B cell (primary cell): Measurements from ENCODE around the gene SHFL. TPM values are rescaled to one million over a fixed set of nuclear protein-coding genes. Genes with fewer than 3 reads are reported as not detected.

ENCODE experiments used
- ATAC-seq: fragments of 200-7000 bp; cut with Tn5 transposase; one replicate; pipeline ENCODE4 v1.10.0; 2021; ENCODE audit warnings: low read depth, mild to moderate bottlenecking, moderate number of reproducible peaks, moderate library complexity
- CTCF ChIA-PET: fragments of 350-600 bp; sonication (Branson Sonifier 250); formaldehyde crosslinking; loops from one replicate; lab custom pipeline; 2021; ENCODE audit warnings: antibody characterized with exemption, inconsistent platforms; lab: Charles Lee
- POLR2A ChIA-PET: fragments of 350-600 bp; sonication (Branson Sonifier 250); formaldehyde crosslinking; loops from one replicate; lab custom pipeline; 2021; ENCODE audit warnings: antibody characterized with exemption; lab: Charles Lee
- DNase-seq: peaks from one replicate; pipeline ENCODE4 v3.0.0; 2013
- H2AFZ ChIP-seq: 2 replicates; pipeline ENCODE4 v1.6.1; 2012; ENCODE audit warnings: mild to moderate bottlenecking, low read depth, low read length; ENCODE audit not compliant: insufficient read depth, poor library complexity, severe bottlenecking
- H3K27ac ChIP-seq, 2 donors: 1 replicate in 1 of 2; 2 replicates in 1 of 2; pipeline ENCODE4 v1.5.1; 2012 to 2013; ENCODE audit warnings: low read length in 2 of 2, mild to moderate bottlenecking in 2 of 2, moderate library complexity in 1 of 2
- H3K27me3 ChIP-seq, 4 experiments: fragments of 200-600 bp in 1 of 4; sonication (generic) in 1 of 4; replicated peaks in 1 of 4; 1 replicate in 2 of 4; 2 replicates in 2 of 4; pipeline versions ENCODE4 v1.6.1 to v1.7.0; 2013 to 2016; ENCODE audit warnings: low read length in 3 of 4, mild to moderate bottlenecking in 2 of 4, mixed read lengths in 1 of 4, moderate library complexity in 1 of 4; ENCODE audit not compliant: insufficient read depth in 4 of 4, control insufficient read depth in 3 of 4; ENCODE audit errors: control extremely low read depth in 1 of 4
- H3K36me3 ChIP-seq, 2 experiments: replicated peaks in 1 of 2; 1 replicate in 1 of 2; 2 replicates in 1 of 2; pipeline versions ENCODE4 v1.6.1 to v1.7.1; 2013; ENCODE audit warnings: low read length in 1 of 2; ENCODE audit not compliant: insufficient read depth in 2 of 2, control insufficient read depth in 1 of 2; ENCODE audit errors: control extremely low read depth in 1 of 2, extremely low read depth in 1 of 2
- H3K4me1 ChIP-seq, 2 donors: fragments of 200-600 bp in 1 of 2; sonication (generic) in 1 of 2; 1 replicate in 1 of 2; 2 replicates in 1 of 2; pipeline versions ENCODE4 v1.5.1 to v1.6.1; 2013 to 2017; ENCODE audit warnings: low read length in 2 of 2; ENCODE audit not compliant: control insufficient read depth in 2 of 2, insufficient read depth in 2 of 2
- H3K4me2 ChIP-seq: replicated peaks from 2 replicates; pipeline ENCODE3; 2012; ENCODE audit warnings: mild to moderate bottlenecking, low read depth, low read length; ENCODE audit not compliant: poor library complexity, severe bottlenecking
- H3K4me3 ChIP-seq, 5 experiments: fragments of 200-600 bp in 1 of 5; sonication (generic) in 1 of 5; 1 replicate in 3 of 5; 2 replicates in 2 of 5; pipeline versions ENCODE4 v1.5.1 to v1.7.0; 2011 to 2016; ENCODE audit warnings: low read length in 4 of 5, mild to moderate bottlenecking in 4 of 5, low read depth in 2 of 5, control low read depth in 1 of 5, moderate library complexity in 1 of 5; ENCODE audit not compliant: insufficient read depth in 1 of 5; ENCODE audit errors: control extremely low read depth in 1 of 5, extremely low read depth in 1 of 5
- H3K79me2 ChIP-seq: fragments of 200-600 bp; sonication (generic); one replicate; pipeline ENCODE4 v1.6.0; 2016; ENCODE audit warnings: low read length; ENCODE audit not compliant: control insufficient read depth, insufficient read depth
- H3K9ac ChIP-seq: fragments of 200-600 bp; sonication (generic); 2 replicates; pipeline ENCODE4 v1.6.1; 2017; ENCODE audit warnings: mild to moderate bottlenecking, low read length, moderate library complexity
- H3K9me3 ChIP-seq, 3 donors: one replicate each; pipeline versions ENCODE4 v1.6.1 to v1.7.1; 2013; ENCODE audit warnings: low read length in 2 of 3; ENCODE audit not compliant: control insufficient read depth in 2 of 3, insufficient read depth in 1 of 3; ENCODE audit errors: control extremely low read depth in 1 of 3
- H4K20me1 ChIP-seq: 2 replicates; pipeline ENCODE4 v1.6.0; 2012; ENCODE audit warnings: mild to moderate bottlenecking, low read length; ENCODE audit not compliant: insufficient read depth, control insufficient read depth, poor library complexity, severe bottlenecking
- H3K27ac Mint-ChIP-seq: one replicate; pipeline ENCODE4 v1.8.0; 2021; ENCODE audit warnings: mixed read lengths
- H3K27me3 Mint-ChIP-seq: one replicate; pipeline ENCODE4 v1.8.0; 2021; ENCODE audit warnings: mixed read lengths
- H3K4me1 Mint-ChIP-seq: one replicate; pipeline ENCODE4 v1.8.0; 2021; ENCODE audit warnings: mixed read lengths
- H3K4me3 Mint-ChIP-seq: one replicate; pipeline ENCODE4 v1.8.0; 2021; ENCODE audit warnings: mixed read lengths
- H3K9me3 Mint-ChIP-seq: one replicate; pipeline ENCODE4 v1.8.0; 2022; ENCODE audit warnings: mixed read lengths; ENCODE audit not compliant: insufficient read depth
- CTCF ChIP-seq: fragments of 200-600 bp; IDR thresholded peaks from one replicate; pipeline ENCODE4 v1.8.0; 2022; ENCODE audit warnings: antibody characterized with exemption, mild to moderate bottlenecking
- EZH2 ChIP-seq: IDR thresholded peaks from 2 replicates; pipeline ENCODE4 v1.6.1; 2012; ENCODE audit warnings: borderline replicate concordance, low read depth, mild to moderate bottlenecking, moderate library complexity, low read length; ENCODE audit not compliant: insufficient read depth, poor library complexity, severe bottlenecking
- WGBS: methylation state at CpG from one replicate; pipeline ENCODE4 v1.1.5; 2013; ENCODE audit warnings: missing lambda C conversion rate; ENCODE audit not compliant: insufficient coverage; 5-methylcytosine and 5-hydroxymethylcytosine counted together
- intact Hi-C: fragments of 100-400 bp; cut with micrococcal nuclease; formaldehyde crosslinking; loops from one replicate; pipeline ENCODE4 v1.10.0; 2022
- polyA minus RNA-seq: library from RNA; depleted of rRNA, polyadenylated mRNA; stranded (reverse); fragments of >200 nt; gene quantifications from 2 replicates; pipeline ENCODE4 v1.2.3, GENCODE V29; 2012
- polyA plus RNA-seq: library from polyadenylated mRNA; depleted of rRNA; stranded (reverse); fragments of >200 nt; gene quantifications from 2 replicates; pipeline ENCODE4 v1.2.3, GENCODE V29; 2012
- total RNA-seq, 2 donors: library from RNA; stranded (reverse); fragments of 120-200 nt in 1 of 2; gene quantifications; 1 replicate in 1 of 2; 2 replicates in 1 of 2; pipeline versions ENCODE4 v1.2.3 to v1.2.4, GENCODE V29; 2013 to 2022

Gene SHFL
- total RNA-seq (95.8 and 109 TPM in 2 replicates), polyA plus RNA-seq (176 and 205 TPM in 2 replicates), polyA minus RNA-seq (42.4 and 52.4 TPM in 2 replicates)
- total RNA-seq (2013), result 44.7 TPM

GRCh38 chr19:10085641-10086590 is at the start of gene SHFL:
Gene SHFL, plus strand, starts transcription at chr19:10086317. Its CDS starts 111 bp downstream, at chr19:10086428.
- Histone ChIP-seq H3K9me3 (no peaks in the 10 kb centered on the region), H3K4me1 (peaks cover 6 to 16% of the 10 kb centered on the region in 2 donors), H3K4me3 (peak within 1 kb of the TSS; percentile 50 to 99 (median 96)), H4K20me1 (no peaks in the 10 kb centered on the region), H3K4me2 (peak within 1 kb of the TSS; percentile 100), H3K79me2 (peaks cover 9% of the 10 kb centered on the region), H3K36me3 (peaks cover 0 to 8% of the 10 kb centered on the region in 2 experiments), H3K27ac (peak within 1 kb of the TSS; percentile 70 to 80), H3K9ac (peak within 1 kb of the TSS; percentile 96), H3K27me3 (no peaks in the 10 kb centered on the region), H2AFZ (peak within 1 kb of the TSS; percentile 91)
- intact Hi-C loops, result loop anchor here (1.0 to 10.0 kb wide), 4 partner anchors 10 to 109 kb away; partner anchors contain the start of genes DNMT1 and PPAN
- Mint-ChIP-seq H3K27me3 (no peaks in the 10 kb centered on the region), H3K4me3 (peak within 1 kb of the TSS; percentile 89), H3K9me3 (no peaks in the 10 kb centered on the region), H3K27ac (peak within 1 kb of the TSS; percentile 82), H3K4me1 (peaks cover 16% of the 10 kb centered on the region)
- ChIA-PET CTCF (no interaction called here), POLR2A (interaction anchor here (0.6 to 0.7 kb wide), 4 partner anchors 10 to 953 kb away, joined by 3 to 4 read pairs (median 4); partner anchors contain the start of genes ANGPTL6 and EIF3G)
- ATAC-seq (peak; percentile 97), DNase-seq (peak; percentile 91)
- TF ChIP-seq EZH2, result no peak
- no peak for TF ChIP-seq CTCF
- WGBS, result 4% methylated on average over 79 of the region's 81 CpGs
